Stimulated activated CD8-positive, alpha-beta memory T cell treated with anti-CD3 and anti-CD28 coated beads, Interleukin-7, amount 100 ng/mL, for 24 hours (primary cell): ENCODE measurements around the gene SNX19.
"Not testable (repeated sequence)": the region's sequence is repeated elsewhere in the genome, so short reads cannot be mapped to it uniquely, and the experiment has no call there.

Source experiments
- DNase-seq: peaks from one replicate; pipeline ENCODE4 v3.0.0-alpha.2; 2020; ENCODE audit warnings: low read depth

The SNX19 gene, protein sequence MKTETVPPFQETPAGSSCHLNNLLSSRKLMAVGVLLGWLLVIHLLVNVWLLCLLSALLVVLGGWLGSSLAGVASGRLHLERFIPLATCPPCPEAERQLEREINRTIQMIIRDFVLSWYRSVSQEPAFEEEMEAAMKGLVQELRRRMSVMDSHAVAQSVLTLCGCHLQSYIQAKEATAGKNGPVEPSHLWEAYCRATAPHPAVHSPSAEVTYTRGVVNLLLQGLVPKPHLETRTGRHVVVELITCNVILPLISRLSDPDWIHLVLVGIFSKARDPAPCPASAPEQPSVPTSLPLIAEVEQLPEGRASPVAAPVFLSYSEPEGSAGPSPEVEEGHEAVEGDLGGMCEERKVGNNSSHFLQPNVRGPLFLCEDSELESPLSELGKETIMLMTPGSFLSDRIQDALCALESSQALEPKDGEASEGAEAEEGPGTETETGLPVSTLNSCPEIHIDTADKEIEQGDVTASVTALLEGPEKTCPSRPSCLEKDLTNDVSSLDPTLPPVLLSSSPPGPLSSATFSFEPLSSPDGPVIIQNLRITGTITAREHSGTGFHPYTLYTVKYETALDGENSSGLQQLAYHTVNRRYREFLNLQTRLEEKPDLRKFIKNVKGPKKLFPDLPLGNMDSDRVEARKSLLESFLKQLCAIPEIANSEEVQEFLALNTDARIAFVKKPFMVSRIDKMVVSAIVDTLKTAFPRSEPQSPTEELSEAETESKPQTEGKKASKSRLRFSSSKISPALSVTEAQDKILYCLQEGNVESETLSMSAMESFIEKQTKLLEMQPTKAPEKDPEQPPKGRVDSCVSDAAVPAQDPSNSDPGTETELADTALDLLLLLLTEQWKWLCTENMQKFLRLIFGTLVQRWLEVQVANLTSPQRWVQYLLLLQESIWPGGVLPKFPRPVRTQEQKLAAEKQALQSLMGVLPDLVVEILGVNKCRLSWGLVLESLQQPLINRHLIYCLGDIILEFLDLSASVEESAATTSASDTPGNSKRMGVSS

DNA sequence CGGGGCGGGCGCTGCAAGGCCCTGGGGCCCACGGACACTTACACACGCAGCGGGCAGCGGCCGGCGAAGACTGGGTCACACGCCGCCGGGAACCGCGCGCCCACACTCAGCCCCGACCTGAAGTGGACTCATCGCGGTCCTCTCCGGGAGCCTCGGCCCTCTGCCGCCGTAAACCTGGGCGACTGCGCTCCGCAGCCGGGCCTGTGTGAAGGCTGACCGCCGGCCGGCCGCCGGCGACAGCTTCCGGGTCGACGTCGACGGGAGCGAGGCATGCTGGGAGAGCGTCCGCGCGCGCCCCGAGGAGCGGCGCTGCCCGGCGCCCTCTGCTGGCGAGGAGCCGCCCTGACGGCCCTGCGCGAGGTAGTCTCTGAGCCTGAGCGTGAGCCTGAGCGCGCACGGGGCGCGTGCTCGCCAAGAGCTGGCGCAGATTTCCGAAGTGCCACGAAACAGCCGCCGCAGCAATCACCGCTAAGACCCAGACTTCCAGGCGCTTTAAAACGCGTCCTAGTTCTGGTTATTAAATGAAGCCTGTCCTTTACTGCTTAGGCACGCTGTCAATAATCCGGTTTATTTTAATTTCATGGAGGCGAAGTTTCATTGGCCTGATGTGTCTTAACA, at the start of gene SNX19:
TSS of gene SNX19 (minus strand) at position 242 of the 618 bp plus-strand sequence. CDS start 540 bp downstream, outside the sequence.
- peak; percentile 77 for DNase-seq

DNA sequence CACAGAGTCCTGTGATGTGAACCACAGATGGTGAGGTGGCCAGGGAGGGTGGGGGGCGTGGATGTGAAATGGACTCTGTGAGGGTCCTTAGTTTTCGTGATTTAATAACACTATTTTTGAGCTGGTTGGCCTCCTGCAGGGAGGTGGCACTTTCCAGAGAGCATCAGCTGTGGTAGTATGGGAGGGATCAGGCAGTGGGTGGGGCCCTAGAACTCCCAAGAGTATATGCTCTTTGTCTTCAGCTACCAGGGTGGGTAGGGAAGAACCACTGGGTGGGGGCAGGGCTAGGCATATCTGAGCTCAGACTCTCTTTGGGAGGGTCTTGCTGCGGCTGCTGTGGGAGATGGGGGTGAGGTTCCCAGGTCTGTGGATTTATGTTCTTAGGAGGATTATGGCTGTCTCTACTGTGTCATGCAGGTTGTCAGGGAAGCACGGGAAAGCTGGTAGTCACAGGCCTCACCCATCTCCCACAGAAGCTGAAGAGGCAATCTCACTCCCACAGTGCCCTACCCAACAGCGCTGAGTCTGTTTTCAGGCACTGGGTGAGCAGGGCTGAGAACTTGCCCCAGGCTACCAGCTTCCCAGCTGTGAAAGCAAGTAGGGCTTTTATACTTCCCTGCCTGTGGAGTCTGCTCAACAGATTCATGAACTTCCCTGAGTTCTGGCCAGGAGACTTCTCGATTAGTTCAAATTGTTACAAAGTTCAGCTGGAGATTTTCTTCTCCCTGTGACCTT, 47.9 kb upstream of the SNX19 start:
- no peak for DNase-seq

DNA sequence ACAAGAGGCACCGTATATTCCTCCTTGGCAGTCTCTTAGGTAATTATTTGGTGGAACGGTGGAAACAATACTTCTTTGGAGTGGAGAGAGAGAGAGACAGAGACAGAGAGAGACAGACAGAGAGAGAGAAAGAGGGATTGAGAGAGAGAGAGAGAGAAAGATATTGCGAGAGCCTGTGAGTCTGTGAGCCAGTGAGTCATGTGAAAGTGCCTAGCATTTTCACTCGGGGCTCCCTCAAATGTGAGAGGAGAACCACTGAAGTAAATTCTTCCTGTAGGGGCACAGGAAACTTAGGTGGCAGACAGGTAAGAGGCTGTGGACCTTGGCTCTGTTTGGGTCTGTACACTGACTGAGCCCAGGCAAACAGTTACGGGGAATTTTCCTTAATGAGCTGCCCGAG, 31.6 kb upstream of the SNX19 start:
- DNase-seq: no peak

DNA sequence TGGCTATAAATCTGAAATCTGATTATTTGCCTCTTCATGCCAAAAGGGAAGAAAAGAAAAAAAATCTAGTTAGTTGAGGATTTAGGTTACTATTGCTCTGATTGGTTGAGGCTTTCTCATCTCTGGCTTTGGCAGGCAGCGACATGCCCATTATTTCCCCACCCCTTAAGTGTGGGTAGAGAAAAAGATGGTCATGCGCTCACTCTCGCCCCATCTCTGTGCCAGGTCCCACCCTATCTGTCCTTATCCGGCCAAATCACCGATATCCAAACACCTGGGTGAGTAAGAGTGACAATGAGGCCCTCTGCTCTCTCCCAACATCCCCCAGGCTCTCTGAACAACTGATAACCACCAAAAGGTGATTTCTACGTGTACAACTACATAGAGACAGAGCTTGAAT, 31.2 kb upstream of the SNX19 start:
- no peak for DNase-seq

DNA sequence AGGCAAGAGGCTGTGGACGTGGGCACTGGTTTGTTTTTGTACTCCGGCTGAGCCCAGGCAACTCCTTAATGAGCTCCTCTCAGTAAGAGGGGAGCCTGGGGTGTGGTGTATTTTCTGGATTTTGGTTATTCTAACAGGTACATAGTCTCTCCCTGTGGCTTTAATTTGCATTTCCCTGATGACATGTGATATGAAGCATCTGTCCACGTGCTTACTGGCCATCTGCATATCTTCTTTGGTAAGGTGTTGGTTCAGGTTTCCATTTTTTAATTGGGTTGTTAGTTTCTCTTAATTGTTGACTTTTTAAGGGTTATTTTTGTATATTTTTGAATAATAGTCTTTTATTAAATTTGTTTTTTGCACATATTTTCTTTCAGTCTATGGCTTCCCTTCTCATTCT, 30.8 kb upstream of the SNX19 start:
- DNase-seq: no peak

DNA sequence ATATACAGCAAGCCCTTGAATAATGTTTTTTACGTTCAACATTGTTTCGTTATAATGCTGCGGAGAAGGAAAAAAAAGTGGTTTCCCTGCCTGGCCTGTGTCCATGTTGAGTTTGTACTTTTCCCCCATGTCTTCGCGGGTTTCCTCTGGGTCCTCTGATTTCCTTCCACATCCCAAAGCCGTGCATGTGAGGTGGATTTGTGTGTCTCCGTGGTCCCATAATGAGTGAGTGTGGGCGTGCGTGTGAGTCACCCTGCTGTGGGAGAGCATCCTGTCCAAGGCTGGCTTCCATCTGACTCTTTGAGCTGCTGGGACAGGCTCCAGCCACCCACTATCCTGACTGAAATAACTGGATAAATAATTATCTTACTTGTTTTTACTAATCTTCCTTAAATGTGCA, 29.6 kb upstream of the SNX19 start:
- no peak for DNase-seq

DNA sequence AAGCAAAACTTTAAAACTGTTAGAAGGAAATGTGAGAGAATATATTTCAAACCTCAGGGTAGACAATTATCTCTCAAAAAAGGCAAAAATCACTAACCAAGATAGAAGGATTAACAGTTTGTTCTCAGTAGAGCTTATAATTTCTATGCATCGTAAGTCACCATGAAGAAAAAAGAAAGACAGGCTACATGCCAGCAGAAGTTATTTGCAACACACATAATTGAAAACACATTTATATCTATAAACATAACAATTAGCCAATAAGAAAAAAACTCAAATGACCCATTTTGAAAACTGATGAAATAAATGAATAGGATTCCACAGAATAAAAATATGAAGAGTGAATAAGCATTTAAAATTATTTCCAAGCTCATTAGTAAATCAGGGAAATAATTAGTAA, 24.4 kb upstream of the SNX19 start:
- DNase-seq: no peak

DNA sequence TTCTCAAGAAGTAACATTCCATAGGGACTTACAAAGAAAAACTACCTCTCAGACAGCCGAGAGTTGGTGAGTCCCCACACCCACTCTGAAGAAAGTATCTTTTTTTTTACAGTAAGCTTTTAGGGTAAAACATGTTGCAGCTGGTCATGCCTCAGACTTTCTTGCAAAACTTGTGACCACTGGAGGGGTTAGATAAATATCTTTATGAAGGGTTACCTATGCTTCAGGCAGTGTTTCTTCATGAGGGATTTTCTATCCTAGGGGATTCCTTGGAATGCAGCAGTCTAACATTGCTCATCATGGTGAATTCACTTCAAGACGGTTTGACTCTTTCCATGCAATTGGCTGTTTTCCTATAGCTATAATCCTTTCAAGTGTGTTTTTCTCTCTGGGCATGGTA, 20.8 kb upstream of the SNX19 start:
- DNase-seq: no peak

DNA sequence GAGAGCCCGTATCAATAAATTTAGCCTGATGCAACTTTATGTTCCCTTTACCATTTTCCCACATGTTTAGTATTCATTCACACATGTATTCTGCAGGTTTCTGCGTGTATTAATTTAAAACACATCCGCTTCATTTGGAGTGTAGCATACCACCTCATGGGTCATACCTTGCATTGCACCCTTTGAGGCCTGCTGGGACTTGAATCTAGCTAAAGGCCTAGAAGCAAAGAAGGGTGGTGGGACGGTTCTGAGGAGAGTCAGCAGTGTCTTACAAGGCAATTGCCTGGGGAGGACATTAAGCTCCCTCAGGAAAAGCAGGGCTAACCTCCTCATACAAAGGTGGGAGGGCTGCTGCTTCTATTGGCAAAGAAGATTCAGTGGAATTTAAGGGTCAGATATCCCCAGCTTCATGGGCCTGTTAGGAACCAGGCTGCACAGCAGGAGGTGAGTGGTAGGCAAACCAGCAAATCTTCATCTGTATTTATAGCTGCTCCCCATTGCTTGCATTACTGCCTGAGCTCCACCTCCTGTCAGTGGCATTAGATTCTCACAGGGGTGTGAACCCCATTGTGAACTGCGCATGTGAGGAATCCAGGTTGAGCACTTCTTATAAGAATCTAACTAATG, 15.9 kb upstream of the SNX19 start:
- no peak for DNase-seq

DNA sequence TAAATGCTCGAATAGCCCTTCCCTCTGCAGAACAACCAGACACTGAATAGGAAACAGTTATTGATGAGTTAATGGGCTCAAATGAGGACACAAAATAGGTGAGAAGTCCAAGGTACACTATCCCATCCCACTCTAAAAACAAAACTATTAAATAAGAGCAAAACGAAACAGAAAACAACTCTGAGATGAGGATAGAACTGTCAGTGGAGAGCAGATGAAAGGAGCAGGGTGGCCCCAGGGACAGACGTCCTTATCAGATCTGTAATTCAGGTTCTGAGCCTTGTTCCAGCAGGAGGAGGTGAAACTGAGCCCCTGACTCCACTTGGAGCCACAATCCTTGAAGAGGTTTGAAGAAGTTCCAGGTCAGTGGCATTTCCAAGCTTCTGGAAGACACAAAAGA, 8.5 kb upstream of the SNX19 start:
- DNase-seq: no peak

DNA sequence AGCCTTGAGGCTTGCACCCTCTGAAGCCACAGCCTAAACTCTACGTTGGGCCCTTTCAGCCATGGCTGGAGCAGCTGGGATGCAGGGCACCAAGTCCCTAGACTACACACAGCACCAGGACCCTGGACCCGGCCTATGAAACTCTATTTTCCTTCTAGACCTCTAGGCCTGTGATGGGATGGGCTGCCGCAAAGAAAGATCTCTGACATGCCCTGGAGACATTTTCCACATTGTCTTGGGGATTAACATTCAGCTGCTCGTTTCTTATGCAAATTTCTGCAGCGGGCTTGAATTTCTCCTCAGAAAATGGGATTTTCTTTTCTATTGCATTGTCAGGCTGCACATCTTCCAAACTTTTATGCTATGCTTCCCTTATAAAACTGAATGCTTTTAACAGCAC, 4.3 kb upstream of the SNX19 start:
- DNase-seq: not testable (repeated sequence)

DNA sequence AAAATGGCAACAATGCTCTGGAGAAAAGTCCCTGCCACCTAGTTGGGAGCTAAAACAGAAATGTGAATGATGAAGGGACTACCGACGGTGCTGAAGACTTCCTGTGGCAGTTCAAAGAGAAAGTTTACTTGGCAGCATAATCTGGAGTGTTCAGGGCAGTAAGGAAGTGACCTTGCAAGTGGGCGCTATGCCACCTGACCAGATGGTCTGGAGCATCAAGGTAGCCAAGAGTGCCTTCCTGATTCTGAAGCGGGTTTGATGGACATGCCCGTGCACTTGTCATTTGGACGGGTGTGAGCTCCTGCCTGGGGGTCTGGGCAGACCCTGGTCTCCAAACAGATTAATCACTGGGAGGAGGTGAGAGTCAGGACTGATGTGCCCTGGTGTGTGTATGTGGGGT, 1.8 kb upstream of the SNX19 start:
- no peak for DNase-seq

DNA sequence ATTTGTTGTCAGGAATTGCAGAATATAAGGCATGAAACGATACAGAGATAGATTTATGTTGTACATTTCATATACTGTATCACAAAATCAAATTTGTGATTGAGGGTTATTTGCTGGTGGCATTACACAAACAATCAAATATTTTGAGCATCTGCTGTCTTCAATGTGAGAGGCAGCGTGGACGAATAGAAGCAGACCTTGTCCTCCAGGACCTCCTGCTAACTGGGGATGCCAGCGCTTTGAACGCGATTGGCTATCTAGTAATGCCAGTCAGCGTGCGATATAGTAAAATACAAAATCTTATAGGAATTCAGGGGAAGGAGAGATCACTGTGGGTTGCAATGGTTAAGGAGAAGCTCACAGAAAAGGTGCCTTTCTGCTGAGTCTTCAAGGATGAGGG, 631 bp upstream of the SNX19 start:
- no peak for DNase-seq

DNA sequence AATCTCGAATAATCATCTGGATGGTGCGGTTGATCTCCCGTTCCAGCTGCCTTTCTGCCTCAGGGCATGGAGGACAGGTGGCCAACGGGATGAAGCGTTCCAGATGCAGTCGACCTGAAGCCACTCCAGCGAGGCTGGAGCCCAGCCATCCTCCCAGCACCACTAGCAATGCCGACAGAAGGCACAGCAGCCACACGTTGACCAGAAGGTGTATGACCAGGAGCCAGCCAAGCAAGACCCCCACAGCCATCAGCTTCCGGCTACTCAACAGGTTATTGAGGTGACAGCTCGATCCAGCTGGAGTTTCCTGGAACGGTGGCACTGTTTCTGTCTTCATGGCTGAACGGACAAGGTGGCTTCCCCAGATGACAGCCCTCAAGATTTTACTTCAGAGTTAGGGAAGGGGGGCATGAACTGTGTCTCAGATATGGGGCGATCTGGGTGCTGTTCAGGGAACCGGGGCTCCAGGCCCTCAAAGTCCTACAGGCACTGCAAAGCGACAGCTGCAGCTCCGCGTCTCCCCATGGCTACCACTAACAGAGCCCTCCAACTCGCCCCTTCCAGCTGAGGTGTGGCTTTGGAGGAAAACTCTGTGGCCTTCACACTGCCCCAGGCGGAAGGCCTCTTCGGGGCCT, 559 bp downstream of the SNX19 start:
- DNase-seq: no peak

DNA sequence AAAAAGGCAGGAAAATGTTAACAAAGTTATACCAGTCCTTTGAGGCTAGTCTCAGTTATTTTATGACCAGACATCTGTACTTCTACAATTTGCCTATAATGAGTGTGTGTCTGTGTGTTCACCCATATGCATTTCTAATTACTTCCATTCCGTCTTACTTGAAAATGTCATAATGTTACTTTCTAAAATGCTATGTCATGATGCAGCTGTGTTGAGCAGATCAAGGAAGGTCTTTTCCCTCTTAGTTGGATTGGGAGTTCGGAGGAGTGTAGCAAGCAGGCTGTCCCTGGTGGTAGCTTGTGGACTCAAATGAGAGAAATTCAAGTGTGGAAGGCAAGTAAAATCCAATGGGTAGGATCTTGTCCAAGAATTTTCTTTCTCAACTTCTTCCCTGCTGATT, 3.0 kb downstream of the SNX19 start:
- DNase-seq: no peak

DNA sequence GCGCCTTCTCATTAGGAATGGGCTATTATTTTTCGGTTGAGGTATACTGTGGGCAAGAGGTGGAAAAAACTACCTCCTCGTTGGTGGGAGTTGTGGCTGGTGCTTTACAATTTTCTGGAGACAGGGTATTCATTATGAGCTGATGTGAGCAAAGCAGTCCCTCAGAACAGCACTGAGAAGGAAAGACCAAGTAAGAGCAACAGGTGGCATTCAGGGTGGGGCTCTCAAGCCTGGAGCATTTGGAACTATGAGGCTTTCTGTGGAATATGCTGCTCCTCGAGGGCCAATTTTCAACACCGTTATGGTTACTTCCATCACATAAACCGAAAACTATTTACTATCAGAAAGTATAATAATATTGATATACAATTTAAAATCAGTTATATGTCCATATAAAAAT, 3.7 kb downstream of the SNX19 start:
- no peak for DNase-seq

DNA sequence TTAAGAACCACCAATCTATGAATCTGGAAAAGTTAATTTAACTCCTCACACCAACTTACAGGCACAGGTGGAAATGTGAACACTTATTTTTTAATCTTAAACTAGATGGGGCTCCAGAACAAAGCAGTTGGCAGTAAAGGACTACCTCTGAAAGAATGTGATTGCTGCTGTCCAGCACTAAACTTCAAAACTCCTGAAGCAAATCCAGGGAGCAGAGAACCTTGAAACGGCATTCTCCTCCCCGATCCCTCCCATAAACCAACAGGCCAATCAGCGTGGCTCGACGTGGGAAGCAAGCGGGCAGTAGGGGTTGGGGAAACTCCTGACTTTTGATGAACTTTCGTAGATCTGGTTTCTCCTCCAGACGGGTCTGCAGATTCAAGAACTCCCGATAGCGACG, 5.0 kb downstream of the SNX19 start:
- DNase-seq: no peak

DNA sequence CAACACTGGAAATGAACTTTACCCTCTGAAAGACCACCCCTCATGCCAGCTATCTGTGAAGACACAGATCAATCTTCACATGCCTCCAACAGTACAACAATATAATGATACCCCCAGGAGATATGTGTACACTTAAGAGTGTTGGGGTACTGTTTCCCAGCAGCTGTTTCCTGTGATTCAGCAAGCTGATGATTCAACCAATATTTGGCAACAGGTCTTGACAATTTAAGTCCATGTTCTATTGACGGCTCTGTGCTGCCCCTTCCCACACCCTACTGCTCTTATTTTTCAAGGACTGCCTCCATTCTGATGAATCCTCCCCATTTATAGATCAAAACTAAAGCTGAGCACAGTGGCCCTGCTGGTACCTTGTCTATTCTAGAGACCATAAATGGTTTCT, 6.6 kb downstream of the SNX19 start:
- DNase-seq: no peak

DNA sequence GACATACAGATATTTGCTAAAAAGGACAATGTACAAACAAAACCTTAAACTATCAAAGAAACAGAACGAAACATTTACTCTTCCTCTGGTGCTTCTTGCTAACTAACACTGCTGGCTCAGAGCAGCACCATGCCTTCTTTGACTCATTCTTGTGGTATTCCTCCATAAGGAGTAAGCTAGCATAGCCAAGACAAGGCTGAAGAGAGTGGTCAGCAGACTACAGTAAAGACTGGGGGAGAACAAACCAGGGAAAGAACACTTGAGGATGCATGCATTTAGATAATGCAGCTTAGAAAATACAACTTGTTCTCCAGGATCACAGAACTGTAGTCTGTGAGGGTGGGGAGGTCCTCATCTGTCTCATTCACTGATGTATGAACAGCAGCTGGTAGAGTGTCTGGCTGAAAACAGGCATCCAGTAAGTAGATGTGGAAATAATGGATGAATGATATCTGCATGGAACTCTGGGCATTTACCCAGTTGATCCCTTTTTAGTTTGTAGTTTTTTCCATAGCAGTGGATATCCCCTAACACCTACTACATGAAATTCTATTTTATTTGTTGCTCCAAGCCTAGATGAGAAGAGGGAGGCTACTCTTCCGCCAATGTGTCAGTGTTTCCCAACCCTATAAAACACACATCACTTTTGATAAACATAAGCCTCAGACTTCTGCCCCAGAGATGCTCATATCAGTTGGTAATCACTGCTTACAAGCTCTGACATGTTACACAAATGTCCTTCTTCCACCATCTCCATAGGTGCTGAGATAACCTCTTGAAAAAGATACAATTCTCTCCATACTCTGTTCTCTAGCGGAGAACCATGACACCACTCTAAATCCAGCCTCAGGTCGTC, 7.3 kb downstream of the SNX19 start:
- no peak for DNase-seq

DNA sequence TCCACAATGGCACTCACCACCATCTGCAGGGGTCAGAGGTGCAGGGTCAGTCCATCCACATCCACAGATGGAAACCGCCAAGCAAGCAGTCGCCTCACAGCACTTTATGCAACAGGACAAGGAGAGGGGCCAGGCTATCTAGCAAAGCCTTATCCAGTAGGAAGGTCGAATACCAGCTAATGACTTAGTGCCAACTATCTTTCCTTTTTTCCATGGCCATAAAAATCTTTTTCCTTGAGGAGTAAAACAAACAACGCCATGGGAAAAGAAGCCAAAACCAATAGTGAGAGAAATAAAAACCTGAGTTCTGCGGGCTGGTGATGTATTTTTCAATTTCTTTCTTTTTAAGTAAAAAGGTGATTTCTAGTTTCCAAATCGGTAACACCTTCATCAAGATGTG, 8.2 kb downstream of the SNX19 start:
- DNase-seq: no peak
